A673 (cell line): ENCODE data around the gene SLC38A9.

ENCODE experiments used
- EZH2 ChIP-seq: fragments of 200-600 bp; sonication (generic); IDR thresholded peaks from 2 replicates; pipeline ENCODE4 v1.6.1; 2017; ENCODE audit warnings: borderline replicate concordance, low read depth, mild to moderate bottlenecking, mixed read lengths, antibody characterized with exemption, low read length; ENCODE audit not compliant: poor library complexity, severe bottlenecking
- TF ChIP-seq, protein P1 (sequence below): fragments of 300-800, 200-600 bp; sonication (generic); conservative IDR thresholded peaks from 2 replicates; pipeline ENCODE4 v1.5.1; 2017; ENCODE audit warnings: low read depth, mild to moderate bottlenecking, antibody characterized with exemption, low read length, moderate library complexity, mixed read lengths

- TF ChIP-seq, protein P1, sequence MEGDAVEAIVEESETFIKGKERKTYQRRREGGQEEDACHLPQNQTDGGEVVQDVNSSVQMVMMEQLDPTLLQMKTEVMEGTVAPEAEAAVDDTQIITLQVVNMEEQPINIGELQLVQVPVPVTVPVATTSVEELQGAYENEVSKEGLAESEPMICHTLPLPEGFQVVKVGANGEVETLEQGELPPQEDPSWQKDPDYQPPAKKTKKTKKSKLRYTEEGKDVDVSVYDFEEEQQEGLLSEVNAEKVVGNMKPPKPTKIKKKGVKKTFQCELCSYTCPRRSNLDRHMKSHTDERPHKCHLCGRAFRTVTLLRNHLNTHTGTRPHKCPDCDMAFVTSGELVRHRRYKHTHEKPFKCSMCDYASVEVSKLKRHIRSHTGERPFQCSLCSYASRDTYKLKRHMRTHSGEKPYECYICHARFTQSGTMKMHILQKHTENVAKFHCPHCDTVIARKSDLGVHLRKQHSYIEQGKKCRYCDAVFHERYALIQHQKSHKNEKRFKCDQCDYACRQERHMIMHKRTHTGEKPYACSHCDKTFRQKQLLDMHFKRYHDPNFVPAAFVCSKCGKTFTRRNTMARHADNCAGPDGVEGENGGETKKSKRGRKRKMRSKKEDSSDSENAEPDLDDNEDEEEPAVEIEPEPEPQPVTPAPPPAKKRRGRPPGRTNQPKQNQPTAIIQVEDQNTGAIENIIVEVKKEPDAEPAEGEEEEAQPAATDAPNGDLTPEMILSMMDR = no peak
- no peak for TF ChIP-seq EZH2
Measured at GRCh38 chr5:55638051-55638450, 74.1 kb downstream of the SLC38A9 start.
